ENCODE data around the gene SLC25A22. TPM values are rescaled to one million over a fixed set of nuclear protein-coding genes. Genes with fewer than 3 reads are reported as not detected.

The SLC25A22 gene
- total RNA-seq, 1 donor from 2014 or later = 20.8 TPM

Other genes with a start within 250 kb of the SLC25A22 start
- 5.9 TPM for gene LMNTD2, start 237.5 kb downstream of the SLC25A22 start, total RNA-seq
- 76.7 TPM for gene RASSF7, start 237.3 kb downstream of the SLC25A22 start, total RNA-seq
- gene PHRF1, start 221.8 kb downstream of the SLC25A22 start, total RNA-seq = 31.0 TPM
- 56.2 TPM for gene IRF7, start 182.3 kb downstream of the SLC25A22 start, total RNA-seq
- gene CDHR5, start 173.3 kb downstream of the SLC25A22 start, total RNA-seq = not detected
- gene SCT, start 171.1 kb downstream of the SLC25A22 start, total RNA-seq = not detected
- 1.2 TPM for gene DRD4, start 161.0 kb downstream of the SLC25A22 start, total RNA-seq
- gene DEAF1, start 103.1 kb downstream of the SLC25A22 start, total RNA-seq = 27.1 TPM
- 33.2 TPM for gene TMEM80, start 102.5 kb downstream of the SLC25A22 start, total RNA-seq
- 155 TPM for gene EPS8L2, start 92.0 kb downstream of the SLC25A22 start, total RNA-seq
- 196 TPM for gene TALDO1, start 50.8 kb downstream of the SLC25A22 start, total RNA-seq
- gene GATD1, start 20.8 kb downstream of the SLC25A22 start, total RNA-seq = 62.5 TPM
- gene CEND1, start 8.2 kb downstream of the SLC25A22 start, total RNA-seq = not detected
- 13.1 TPM for gene PIDD1, start 7.0 kb upstream of the SLC25A22 start, total RNA-seq
- 1,548 TPM for gene RPLP2, start 11.7 kb upstream of the SLC25A22 start, total RNA-seq
- 143 TPM for gene PNPLA2, start 20.6 kb upstream of the SLC25A22 start, total RNA-seq
- gene CRACR2B, start 29.6 kb upstream of the SLC25A22 start, total RNA-seq = 34.3 TPM
- gene CD151, start 34.7 kb upstream of the SLC25A22 start, total RNA-seq = 486 TPM
- 138 TPM for gene POLR2L, start 44.2 kb upstream of the SLC25A22 start, total RNA-seq
- gene TSPAN4, start 44.6 kb upstream of the SLC25A22 start, total RNA-seq = 167 TPM
- 52.9 TPM for gene CHID1, start 112.5 kb upstream of the SLC25A22 start, total RNA-seq
- gene AP2A2, start 127.6 kb upstream of the SLC25A22 start, total RNA-seq = 92.0 TPM
- not detected for gene MUC6, start 238.4 kb upstream of the SLC25A22 start, total RNA-seq